ENCODE data around the gene KLHL36. TPM values are rescaled to one million over a fixed set of nuclear protein-coding genes. Genes with fewer than 3 reads are reported as not detected.

KLHL36 gene
- total RNA-seq, 2 experiments from 2014 or later, result 58.9 to 66.1 TPM

GRCh38 chr16:84675884-84676283 lies 27.6 kb downstream of the KLHL36 start:
- peaks cover 9% of the 10 kb centered on the region for H3K4me1 ChIP-seq (ENCODE audit: insufficient read depth, low read length, poor library complexity, severe bottlenecking)
- ChIA-PET POLR2A (no interaction called here), CTCF (ENCODE audit: unreplicated experiment) (no interaction called here)
- DNase-seq (ENCODE audit: low spot score), result no peak
- no TSS peak for BruUV-seq (replicated peaks)
- H4K20me1 ChIP-seq (ENCODE audit: insufficient read depth, low read length), result no peaks in the 10 kb centered on the region
- no peak overlapping the region for H2AFZ ChIP-seq (ENCODE audit: low read length)
- H3K36me3 ChIP-seq (ENCODE audit: insufficient read depth, low read length), result no peaks in the 10 kb centered on the region
- intact Hi-C loops (cut with micrococcal nuclease; ENCODE audit: unreplicated experiment), result no loop called here
- TF ChIP-seq EZH2phosphoT487 (IDR thresholded peaks at IDR 0.05; ENCODE audit: borderline replicate concordance, low read depth, low read length) (no peak), CTCF (conservative IDR thresholded peaks at IDR 0.05; ENCODE audit: low read length) (no peak)
- H3K79me2 ChIP-seq (ENCODE audit: insufficient read depth, low read depth, low read length), result no peaks in the 10 kb centered on the region
- no peak overlapping the region for H3K4me2 ChIP-seq (ENCODE audit: low read length)
- H3K27ac ChIP-seq (ENCODE audit: low read depth, low read length, poor library complexity, severe bottlenecking), result no peak overlapping the region
- no peaks in the 10 kb centered on the region for H3K9me3 ChIP-seq (ENCODE audit: low read length)
- H3K9me2 ChIP-seq (ENCODE audit: insufficient read depth, low read length), result no peaks in the 10 kb centered on the region
- no peak overlapping the region for H3K4me3 ChIP-seq (ENCODE audit: low read depth, low read length, poor library complexity, severe bottlenecking)

DNA sequence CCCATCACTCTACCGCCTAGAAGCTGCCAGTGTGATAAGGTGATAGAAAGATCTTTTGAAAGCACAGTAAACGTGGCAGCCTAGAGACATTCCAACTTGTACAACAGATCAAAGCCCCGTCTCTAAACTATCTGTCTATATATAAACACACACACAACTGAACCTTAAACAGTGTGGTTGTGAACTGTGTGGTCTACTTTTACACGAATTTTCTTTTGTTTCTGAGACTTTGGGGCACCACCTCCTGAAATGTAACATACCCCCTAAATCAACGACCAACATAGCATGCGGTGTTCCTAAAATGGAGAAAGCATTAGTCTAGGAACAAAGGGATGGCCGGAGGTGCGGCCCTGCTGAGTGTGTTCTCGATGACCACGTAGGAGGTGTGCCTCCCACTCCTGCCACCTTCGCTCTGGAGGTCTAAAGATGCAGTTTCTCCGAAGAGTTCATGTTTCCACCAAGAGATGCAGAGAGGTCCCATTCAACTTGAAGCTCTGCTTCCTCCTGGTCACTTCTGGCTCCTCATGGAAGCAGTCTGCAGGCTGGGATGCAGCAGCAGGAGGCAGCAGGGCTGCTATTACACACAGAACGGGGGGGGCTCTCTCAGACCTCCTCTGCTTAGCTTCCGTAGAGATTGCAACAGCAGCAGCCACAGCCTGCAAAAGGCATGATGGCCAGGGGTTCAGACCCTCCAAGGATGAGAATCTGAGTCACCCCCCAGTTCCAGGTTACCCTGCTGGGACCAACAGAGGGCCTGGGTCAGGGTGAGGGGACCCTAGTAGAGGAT lies 28.9 kb downstream of the KLHL36 start:
- no peaks in the 10 kb centered on the region for H3K79me2 ChIP-seq (ENCODE audit: insufficient read depth, low read depth, low read length)
- ChIA-PET POLR2A (interaction anchor here (0.6 kb wide), 1 partner anchor 13 kb away, joined by 3 read pairs; no protein-coding TSS in a partner anchor), CTCF (ENCODE audit: unreplicated experiment) (no interaction called here)
- no peak overlapping the region for H3K27ac ChIP-seq (ENCODE audit: low read depth, low read length, poor library complexity, severe bottlenecking)
- H3K4me1 ChIP-seq (ENCODE audit: insufficient read depth, low read length, poor library complexity, severe bottlenecking), result peaks cover 9% of the 10 kb centered on the region
- no TSS peak for BruUV-seq (replicated peaks)
- no peaks in the 10 kb centered on the region for H3K36me3 ChIP-seq (ENCODE audit: insufficient read depth, low read length)
- no peak for TF ChIP-seq CTCF (conservative IDR thresholded peaks at IDR 0.05; ENCODE audit: low read length)
- no peak for TF ChIP-seq EZH2phosphoT487 (IDR thresholded peaks at IDR 0.05; ENCODE audit: borderline replicate concordance, low read depth, low read length)
- H2AFZ ChIP-seq (ENCODE audit: low read length), result no peak overlapping the region
- no peak for DNase-seq (ENCODE audit: low spot score)
- H3K9me3 ChIP-seq (ENCODE audit: low read length), result no peaks in the 10 kb centered on the region
- H3K9me2 ChIP-seq (ENCODE audit: insufficient read depth, low read length), result no peaks in the 10 kb centered on the region
- H3K4me3 ChIP-seq (ENCODE audit: low read depth, low read length, poor library complexity, severe bottlenecking), result no peak overlapping the region
- no peaks in the 10 kb centered on the region for H4K20me1 ChIP-seq (ENCODE audit: insufficient read depth, low read length)
- intact Hi-C loops (cut with micrococcal nuclease; ENCODE audit: unreplicated experiment), result no loop called here
- H3K4me2 ChIP-seq (ENCODE audit: low read length), result no peak overlapping the region

GRCh38 chr16:84677849-84678248 lies 29.5 kb downstream of the KLHL36 start:
- no peak overlapping the region for H3K27ac ChIP-seq (ENCODE audit: low read depth, low read length, poor library complexity, severe bottlenecking)
- no peak overlapping the region for H3K4me3 ChIP-seq (ENCODE audit: low read depth, low read length, poor library complexity, severe bottlenecking)
- H3K9me3 ChIP-seq (ENCODE audit: low read length), result no peaks in the 10 kb centered on the region
- H3K79me2 ChIP-seq (ENCODE audit: insufficient read depth, low read depth, low read length), result no peaks in the 10 kb centered on the region
- ChIA-PET POLR2A (no interaction called here), CTCF (ENCODE audit: unreplicated experiment) (no interaction called here)
- no peak overlapping the region for H2AFZ ChIP-seq (ENCODE audit: low read length)
- H3K36me3 ChIP-seq (ENCODE audit: insufficient read depth, low read length), result no peaks in the 10 kb centered on the region
- no peaks in the 10 kb centered on the region for H3K9me2 ChIP-seq (ENCODE audit: insufficient read depth, low read length)
- no peak for DNase-seq (ENCODE audit: low spot score)
- no TSS peak for BruUV-seq (replicated peaks)
- intact Hi-C loops (cut with micrococcal nuclease; ENCODE audit: unreplicated experiment), result no loop called here
- H3K4me1 ChIP-seq (ENCODE audit: insufficient read depth, low read length, poor library complexity, severe bottlenecking), result peaks cover 9% of the 10 kb centered on the region
- H4K20me1 ChIP-seq (ENCODE audit: insufficient read depth, low read length), result no peaks in the 10 kb centered on the region
- H3K4me2 ChIP-seq (ENCODE audit: low read length), result no peak overlapping the region
- TF ChIP-seq EZH2phosphoT487 (IDR thresholded peaks at IDR 0.05; ENCODE audit: borderline replicate concordance, low read depth, low read length), result no peak
- no peak for TF ChIP-seq CTCF (conservative IDR thresholded peaks at IDR 0.05; ENCODE audit: low read length)

All from OCI-LY7 (cell line).